HEK293 (cell line): ENCODE measurements around the gene CENPV.

Experiments
- CTCF ChIP-seq: fragments of 450-650 bp; formaldehyde crosslinking; IDR thresholded peaks from 2 replicates; pipeline ENCODE4 v1.5.1; 2016; ENCODE audit warnings: missing biosample characterization, missing genetic modification characterization
- ELK4 ChIP-seq: IDR thresholded peaks from 2 replicates; pipeline ENCODE4 v1.6.1; 2011; ENCODE audit warnings: mild to moderate bottlenecking, low read depth, low read length, borderline replicate concordance
- GLIS1 ChIP-seq: fragments of 450-650 bp; formaldehyde crosslinking; IDR thresholded peaks from 2 replicates; pipeline ENCODE4 v1.5.1; 2016; ENCODE audit warnings: missing biosample characterization, missing genetic modification characterization
- KLF10 ChIP-seq: fragments of 450-650 bp; IDR thresholded peaks from 2 replicates; pipeline ENCODE4 v1.5.1; 2018; ENCODE audit warnings: missing biosample characterization, mild to moderate bottlenecking, missing genetic modification characterization
- PRDM2 ChIP-seq: fragments of 450-650 bp; formaldehyde crosslinking; IDR thresholded peaks from 2 replicates; pipeline ENCODE4 v1.5.1; 2016; ENCODE audit warnings: missing biosample characterization, missing genetic modification characterization, borderline replicate concordance
- SCRT1 ChIP-seq: fragments of 450-650 bp; formaldehyde crosslinking; IDR thresholded peaks from 2 replicates; pipeline ENCODE4 v1.5.1; 2016; ENCODE audit warnings: missing biosample characterization, missing genetic modification characterization, borderline replicate concordance
- WT1 ChIP-seq: fragments of 450-650 bp; formaldehyde crosslinking; IDR thresholded peaks from 2 replicates; pipeline ENCODE4 v1.5.1; 2016; ENCODE audit warnings: missing biosample characterization, missing genetic modification characterization
- ZBTB1 ChIP-seq: fragments of 450-650 bp; formaldehyde crosslinking; IDR thresholded peaks from 2 replicates; pipeline ENCODE4 v1.5.1; 2016; ENCODE audit warnings: missing biosample characterization, missing genetic modification characterization
- ZBTB17 ChIP-seq: fragments of 450-650 bp; formaldehyde crosslinking; IDR thresholded peaks from 2 replicates; pipeline ENCODE4 v1.5.1; 2016; ENCODE audit warnings: missing biosample characterization, missing genetic modification characterization
- ZFP3 ChIP-seq: fragments of 450-650 bp; formaldehyde crosslinking; IDR thresholded peaks from 2 replicates; pipeline ENCODE4 v1.5.1; 2016; ENCODE audit warnings: low read depth, missing biosample characterization, missing genetic modification characterization
- ZIC2 ChIP-seq: fragments of 450-650 bp; formaldehyde crosslinking; IDR thresholded peaks from 2 replicates; pipeline ENCODE4 v1.5.1; 2016; ENCODE audit warnings: missing biosample characterization, missing genetic modification characterization
- ZNF112 ChIP-seq: fragments of 450-650 bp; formaldehyde crosslinking; IDR thresholded peaks from 2 replicates; pipeline ENCODE4 v1.5.0; 2017; ENCODE audit warnings: missing biosample characterization, missing genetic modification characterization
- ZNF148 ChIP-seq: fragments of 450-650 bp; formaldehyde crosslinking; IDR thresholded peaks from 2 replicates; pipeline ENCODE4 v1.5.0; 2017; ENCODE audit warnings: missing biosample characterization, missing genetic modification characterization, borderline replicate concordance
- ZNF18 ChIP-seq: fragments of 450-650 bp; formaldehyde crosslinking; IDR thresholded peaks from 2 replicates; pipeline ENCODE4 v1.5.1; 2016; ENCODE audit warnings: missing biosample characterization, missing genetic modification characterization
- ZNF214 ChIP-seq: fragments of 450-650 bp; formaldehyde crosslinking; IDR thresholded peaks from 2 replicates; pipeline ENCODE4 v1.5.1; 2017; ENCODE audit warnings: missing biosample characterization, mild to moderate bottlenecking, missing genetic modification characterization, borderline replicate concordance
- ZNF26 ChIP-seq: fragments of 450-650 bp; formaldehyde crosslinking; IDR thresholded peaks from 2 replicates; pipeline ENCODE4 v1.5.1; 2016; ENCODE audit warnings: missing biosample characterization, missing genetic modification characterization
- ZNF274 ChIP-seq, 2 experiments: fragments of 200-500 bp in 1 of 2; fragments of 450-650 bp in 1 of 2; sonication (Bioruptor generic) in 1 of 2; formaldehyde crosslinking in 1 of 2; IDR thresholded peaks; 2 replicates each; pipeline versions ENCODE4 v1.5.1 to v1.6.1; 2014 to 2016; ENCODE audit warnings: borderline replicate concordance in 1 of 2, inconsistent platforms in 1 of 2, low read length in 1 of 2, missing biosample characterization in 1 of 2, missing genetic modification characterization in 1 of 2
- ZNF37A ChIP-seq: fragments of 450-650 bp; IDR thresholded peaks from 2 replicates; pipeline ENCODE4 v1.5.1; 2018; ENCODE audit warnings: missing biosample characterization, missing genetic modification characterization
- ZNF555 ChIP-seq: fragments of 450-650 bp; formaldehyde crosslinking; conservative IDR thresholded peaks from 2 replicates; pipeline ENCODE4 v1.5.1; 2017; ENCODE audit warnings: missing biosample characterization, mild to moderate bottlenecking, missing genetic modification characterization, inconsistent platforms
- ZNF560 ChIP-seq: fragments of 450-650 bp; formaldehyde crosslinking; IDR thresholded peaks from 2 replicates; pipeline ENCODE4 v1.5.1; 2017; ENCODE audit warnings: missing biosample characterization, missing genetic modification characterization, borderline replicate concordance
- ZNF571 ChIP-seq: fragments of 450-650 bp; formaldehyde crosslinking; IDR thresholded peaks from 2 replicates; pipeline ENCODE4 v1.5.0; 2017; ENCODE audit warnings: missing biosample characterization, missing genetic modification characterization
- ZNF658 ChIP-seq: fragments of 450-650 bp; formaldehyde crosslinking; IDR thresholded peaks from 2 replicates; pipeline ENCODE4; 2016; ENCODE audit warnings: missing biosample characterization, missing genetic modification characterization
- ZSCAN23 ChIP-seq: fragments of 450-650 bp; formaldehyde crosslinking; IDR thresholded peaks from 2 replicates; pipeline ENCODE4 v1.5.1; 2016; ENCODE audit warnings: missing biosample characterization, missing genetic modification characterization
- ZSCAN30 ChIP-seq: fragments of 450-650 bp; IDR thresholded peaks from 2 replicates; pipeline ENCODE4 v1.5.1; 2018; ENCODE audit warnings: missing biosample characterization, mild to moderate bottlenecking, missing genetic modification characterization, moderate library complexity

The CENPV gene

GRCh38 chr17:16380640-16381495 lies 27.6 kb upstream of the CENPV start, which contains the start of gene UBB (continued):
- TF ChIP-seq ZNF148 (tag by site-specific recombination): peak; percentile 83; the same call in 1 of the 2 replicates
- TF ChIP-seq ZBTB17 (tag by site-specific recombination): peak; percentile 97
- peak; percentile 71 for TF ChIP-seq KLF10
- peak; percentile 64 for TF ChIP-seq ZIC2 (tag by site-specific recombination)
- TF ChIP-seq CTCF (tag by site-specific recombination): peak; percentile 72
- no peak for TF ChIP-seq ZNF658 (tag by site-specific recombination)
- TF ChIP-seq ZNF18: no peak
- TF ChIP-seq ZNF37A (tag by site-specific recombination): no peak
- no peak; the same call in 1 of the 2 replicates for TF ChIP-seq ZFP3
- TF ChIP-seq ZNF560 (tag by site-specific recombination): no peak
- peak; percentile 73; the same call in 1 of the 2 replicates for TF ChIP-seq ZBTB1 (tag by site-specific recombination)
- TF ChIP-seq ZNF26 (tag by site-specific recombination): no peak
- no peak for TF ChIP-seq ELK4
- TF ChIP-seq ZNF555 (tag by site-specific recombination): no peak
- TF ChIP-seq ZNF112 (tag by site-specific recombination): no peak
- TF ChIP-seq SCRT1 (tag by site-specific recombination): peak; percentile 68
- TF ChIP-seq WT1 (tag by site-specific recombination): peak; percentile 67
- TF ChIP-seq ZSCAN30 (tag by site-specific recombination): peak; percentile 79
- no peak for TF ChIP-seq ZNF571
- no peak for TF ChIP-seq ZNF274 (IDR thresholded peaks at IDR 0.05; ENCODE audit: low read length)
- TF ChIP-seq ZNF274 (tag by site-specific recombination; IDR thresholded peaks at IDR 0.05; ENCODE audit: borderline replicate concordance): no peak
- TF ChIP-seq PRDM2 (tag by site-specific recombination): no peak
- TF ChIP-seq GLIS1: peak; percentile 40
- peak; percentile 85; the same call in 1 of the 2 replicates for TF ChIP-seq ZSCAN23
- TF ChIP-seq ZNF214: no peak
